ENCODE measurements around the gene SIN3A. TPM values are rescaled to one million over a fixed set of nuclear protein-coding genes. Genes with fewer than 3 reads are reported as not detected.

Gene SIN3A
- total RNA-seq, 1 donor from 2014 or later, result 75.4 TPM

DNA sequence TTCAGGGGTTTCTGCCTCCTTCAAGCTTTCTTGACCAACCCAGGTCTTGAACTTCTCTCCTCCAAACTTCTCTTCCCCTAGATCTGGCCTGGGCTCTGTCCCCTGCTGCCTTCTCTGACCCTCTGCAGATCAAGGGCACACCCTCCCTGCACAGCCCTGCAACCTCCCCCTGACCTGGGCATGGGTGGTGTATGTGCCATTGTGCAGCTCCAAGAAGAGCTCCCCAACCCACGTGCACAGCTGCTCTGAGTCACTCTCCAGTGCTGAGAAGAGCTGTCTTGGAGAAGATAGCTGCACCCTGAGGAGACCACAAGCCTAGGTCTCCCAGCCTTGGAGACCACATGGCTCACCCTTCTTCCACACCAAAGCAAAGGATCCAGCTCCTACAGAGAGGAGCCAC lies 91.1 kb downstream of the SIN3A start:
- DNase-seq (ENCODE audit: extremely low spot score, unreplicated experiment), result no peak
- Mint-ChIP-seq H3K36me3 (no peaks in the 10 kb centered on the region), H3K27me3 (no peaks in the 10 kb centered on the region), H3K4me1 (ENCODE audit: unreplicated experiment) (no peaks in the 10 kb centered on the region), H3K9me3 (no peaks in the 10 kb centered on the region), H3K27ac (peak overlapping the region; percentile 29), H3K4me3 (no peak overlapping the region)
- TF ChIP-seq, protein P1, sequence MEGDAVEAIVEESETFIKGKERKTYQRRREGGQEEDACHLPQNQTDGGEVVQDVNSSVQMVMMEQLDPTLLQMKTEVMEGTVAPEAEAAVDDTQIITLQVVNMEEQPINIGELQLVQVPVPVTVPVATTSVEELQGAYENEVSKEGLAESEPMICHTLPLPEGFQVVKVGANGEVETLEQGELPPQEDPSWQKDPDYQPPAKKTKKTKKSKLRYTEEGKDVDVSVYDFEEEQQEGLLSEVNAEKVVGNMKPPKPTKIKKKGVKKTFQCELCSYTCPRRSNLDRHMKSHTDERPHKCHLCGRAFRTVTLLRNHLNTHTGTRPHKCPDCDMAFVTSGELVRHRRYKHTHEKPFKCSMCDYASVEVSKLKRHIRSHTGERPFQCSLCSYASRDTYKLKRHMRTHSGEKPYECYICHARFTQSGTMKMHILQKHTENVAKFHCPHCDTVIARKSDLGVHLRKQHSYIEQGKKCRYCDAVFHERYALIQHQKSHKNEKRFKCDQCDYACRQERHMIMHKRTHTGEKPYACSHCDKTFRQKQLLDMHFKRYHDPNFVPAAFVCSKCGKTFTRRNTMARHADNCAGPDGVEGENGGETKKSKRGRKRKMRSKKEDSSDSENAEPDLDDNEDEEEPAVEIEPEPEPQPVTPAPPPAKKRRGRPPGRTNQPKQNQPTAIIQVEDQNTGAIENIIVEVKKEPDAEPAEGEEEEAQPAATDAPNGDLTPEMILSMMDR (conservative IDR thresholded peaks at IDR 0.05), result no peak

DNA sequence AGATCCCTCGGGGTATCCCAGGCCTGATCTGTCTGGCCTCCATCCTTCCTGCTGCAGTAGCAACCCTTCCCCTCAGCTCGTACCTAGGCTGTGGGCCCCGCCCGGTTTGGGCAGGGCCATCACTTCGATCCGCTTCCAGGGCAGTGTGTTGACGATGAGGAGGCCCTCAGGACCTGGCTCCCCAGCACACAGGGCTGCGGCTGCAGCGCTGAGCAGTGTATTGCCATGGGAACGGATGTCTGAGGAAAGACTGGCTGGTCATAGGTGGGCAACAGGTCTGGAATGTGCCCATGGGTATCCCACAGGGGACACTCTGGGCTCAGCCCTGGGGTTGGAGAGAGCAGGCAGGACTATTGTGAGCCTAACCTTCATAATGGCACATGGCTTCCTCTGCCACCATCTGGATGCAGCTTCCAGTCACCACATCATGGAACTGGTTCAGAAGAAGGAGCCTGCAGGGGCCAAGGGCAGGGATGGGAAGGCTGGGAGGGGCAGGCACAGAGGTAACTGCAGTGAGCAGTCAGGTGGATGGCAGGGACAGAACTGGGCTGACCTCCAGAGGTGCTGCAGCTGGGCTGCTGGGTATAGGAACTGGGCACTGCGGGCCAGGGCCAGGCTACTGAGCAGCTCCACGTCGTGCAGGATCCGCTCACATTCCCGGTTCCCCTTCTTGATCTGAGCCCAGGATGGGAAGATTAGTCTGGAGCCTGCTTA lies 91.8 kb downstream of the SIN3A start:
- H3K27me3 Mint-ChIP-seq, result no peaks in the 10 kb centered on the region
- H3K9me3 Mint-ChIP-seq, result no peaks in the 10 kb centered on the region
- TF ChIP-seq, protein P1 (conservative IDR thresholded peaks at IDR 0.05), result no peak
- H3K4me3 Mint-ChIP-seq, result no peak overlapping the region
- DNase-seq (ENCODE audit: extremely low spot score, unreplicated experiment), result peak; percentile 60
- no peaks in the 10 kb centered on the region for H3K4me1 Mint-ChIP-seq (ENCODE audit: unreplicated experiment)
- no peak overlapping the region for H3K27ac Mint-ChIP-seq
- H3K36me3 Mint-ChIP-seq, result no peaks in the 10 kb centered on the region

DNA sequence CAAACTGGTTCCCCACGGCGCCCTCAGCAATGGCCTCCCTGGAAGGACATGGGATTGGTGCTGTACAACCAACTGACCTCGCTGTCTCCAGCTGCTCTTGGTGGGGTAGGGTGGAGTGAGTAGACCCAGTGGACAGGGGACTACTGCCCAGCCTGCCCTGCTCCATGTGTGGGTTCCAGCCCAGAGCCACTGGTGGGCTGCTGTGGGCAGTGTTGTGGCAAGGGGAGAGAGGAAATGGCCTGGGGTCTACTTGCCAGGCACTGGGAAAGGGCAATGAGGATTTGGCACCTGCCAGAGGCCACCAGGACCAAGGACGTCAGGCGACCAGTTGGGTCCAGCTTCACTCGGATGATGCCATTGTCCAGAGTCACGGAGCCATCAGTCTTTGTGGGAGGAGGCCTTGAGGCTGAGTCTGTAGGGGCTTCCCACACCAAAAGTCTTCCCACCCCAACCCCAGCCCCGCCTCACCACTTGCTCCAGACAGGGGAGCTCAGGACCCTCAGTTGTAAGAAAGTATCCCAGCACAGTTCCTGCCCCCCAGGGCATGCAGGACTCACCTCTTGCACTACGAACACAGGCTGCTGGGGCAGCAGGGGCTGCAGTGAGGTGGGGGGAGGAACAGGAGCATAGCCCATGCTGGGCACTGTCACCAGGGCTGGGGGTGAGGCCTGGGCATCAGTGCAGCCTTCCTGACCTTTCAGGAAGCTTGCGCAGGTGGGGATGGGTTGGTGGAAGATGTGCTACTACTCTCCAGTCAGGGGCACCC lies 92.5 kb downstream of the SIN3A start:
- no peaks in the 10 kb centered on the region for H3K36me3 Mint-ChIP-seq
- H3K9me3 Mint-ChIP-seq, result no peaks in the 10 kb centered on the region
- H3K4me3 Mint-ChIP-seq, result no peak overlapping the region

DNA sequence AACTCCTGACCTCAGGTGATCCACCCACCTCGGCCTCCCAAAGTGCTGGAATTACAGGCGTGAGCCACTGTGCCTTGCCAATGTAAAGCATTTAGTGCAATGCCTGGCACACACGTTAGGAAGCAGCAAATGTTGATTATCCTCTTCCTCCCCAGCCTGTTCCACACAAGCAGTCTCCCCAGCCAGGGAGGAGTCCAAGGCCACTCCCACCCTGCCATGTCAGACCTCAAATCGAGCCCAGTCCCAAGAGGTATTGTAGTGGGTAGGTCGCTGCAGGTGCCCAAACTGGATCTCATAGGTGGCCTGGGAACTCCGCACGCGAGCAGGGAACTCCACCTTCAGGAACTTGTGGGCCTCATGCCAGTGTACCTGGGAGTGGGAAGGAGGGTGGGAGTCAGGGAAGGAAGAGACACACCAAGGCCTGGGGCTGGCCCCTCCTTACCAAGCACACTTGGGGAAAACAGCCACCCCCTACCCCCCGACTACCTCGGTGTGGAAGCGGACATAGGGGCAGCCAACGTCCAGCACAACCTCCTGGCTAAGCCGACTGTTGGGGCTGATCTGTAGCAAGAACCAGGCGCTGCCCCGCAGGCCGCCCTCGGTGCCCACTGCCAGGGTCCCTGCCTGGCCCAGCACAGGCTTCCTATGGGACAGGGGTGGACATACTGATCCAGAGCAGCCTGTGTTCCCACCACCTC lies 93.4 kb downstream of the SIN3A start:
- TF ChIP-seq, protein P1 (conservative IDR thresholded peaks at IDR 0.05), result no peak
- DNase-seq (ENCODE audit: extremely low spot score, unreplicated experiment), result peak; percentile 65
- Mint-ChIP-seq H3K27me3 (no peaks in the 10 kb centered on the region), H3K36me3 (no peaks in the 10 kb centered on the region), H3K9me3 (no peaks in the 10 kb centered on the region), H3K27ac (no peak overlapping the region), H3K4me1 (ENCODE audit: unreplicated experiment) (no peaks in the 10 kb centered on the region), H3K4me3 (no peak overlapping the region)

More for the DNA sequence above, 92.5 kb downstream of the SIN3A start:
- TF ChIP-seq, protein P1 (conservative IDR thresholded peaks at IDR 0.05), result no peak
- Mint-ChIP-seq H3K27me3 (no peaks in the 10 kb centered on the region), H3K4me1 (ENCODE audit: unreplicated experiment) (no peaks in the 10 kb centered on the region), H3K27ac (no peak overlapping the region)
- DNase-seq (ENCODE audit: extremely low spot score, unreplicated experiment), result peak; percentile 45

DNA sequence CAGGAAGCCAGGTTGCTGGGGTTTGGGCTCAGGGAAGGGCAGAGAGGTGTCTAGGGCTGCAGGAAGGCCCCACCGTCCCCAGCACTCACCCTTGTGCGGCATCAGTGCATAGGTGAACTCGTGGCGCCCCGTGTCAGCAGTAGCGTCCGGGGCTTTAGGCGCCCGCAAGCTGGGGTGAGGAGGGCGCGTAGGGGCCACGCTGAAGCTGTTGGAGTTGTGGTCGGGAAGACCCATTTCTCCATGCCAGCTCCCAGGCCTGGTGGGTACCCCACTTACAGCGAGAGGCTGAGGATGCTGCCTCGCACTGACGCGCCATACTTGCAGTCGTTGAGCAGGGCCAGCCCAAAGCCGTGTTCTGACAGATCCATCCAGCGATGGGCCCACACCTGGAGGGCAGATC lies 95.0 kb downstream of the SIN3A start:
- no peaks in the 10 kb centered on the region for H3K4me1 Mint-ChIP-seq (ENCODE audit: unreplicated experiment)
- TF ChIP-seq, protein P1 (conservative IDR thresholded peaks at IDR 0.05), result no peak
- H3K9me3 Mint-ChIP-seq, result no peaks in the 10 kb centered on the region
- H3K4me3 Mint-ChIP-seq, result no peak overlapping the region
- peak; percentile 63 for DNase-seq (ENCODE audit: extremely low spot score, unreplicated experiment)
- H3K27me3 Mint-ChIP-seq, result no peaks in the 10 kb centered on the region
- H3K36me3 Mint-ChIP-seq, result no peaks in the 10 kb centered on the region
- H3K27ac Mint-ChIP-seq, result no peak overlapping the region

Data from type B pancreatic cell (in vitro differentiated cells).